Parathyroid adenoma (tissue), 2 donors: ENCODE data around the gene RRP8.

Source experiments
- H2AFZ ChIP-seq: fragments of 300-600 bp; sonication (generic); one replicate; pipeline ENCODE4 v1.7.0; 2017; ENCODE audit warnings: antibody characterized with exemption, mild to moderate bottlenecking
- H3K27ac ChIP-seq: fragments of 300-600 bp; sonication (generic); one replicate; pipeline ENCODE4 v1.7.0; 2017
- H3K27me3 ChIP-seq: fragments of 300-600 bp; sonication (generic); one replicate; pipeline ENCODE4 v1.7.0; 2017; ENCODE audit warnings: low read length; ENCODE audit not compliant: control insufficient read depth, insufficient read depth
- H3K36me3 ChIP-seq: fragments of 300-600 bp; sonication (generic); one replicate; pipeline ENCODE4 v1.7.0; 2017; ENCODE audit warnings: low read length; ENCODE audit not compliant: control insufficient read depth, insufficient read depth
- H3K4me1 ChIP-seq: fragments of 300-600 bp; sonication (generic); one replicate; pipeline ENCODE4 v1.7.0; 2017; ENCODE audit warnings: control low read depth
- H3K4me2 ChIP-seq: fragments of 300-600 bp; sonication (generic); one replicate; pipeline ENCODE4 v1.7.0; 2017; ENCODE audit warnings: low read length
- H3K4me3 ChIP-seq: fragments of 300-600 bp; sonication (generic); one replicate; pipeline ENCODE4 v1.7.0; 2017; ENCODE audit warnings: low read depth, low read length
- H3K79me2 ChIP-seq: fragments of 300-600 bp; sonication (generic); one replicate; pipeline ENCODE4 v1.7.0; 2017; ENCODE audit warnings: control low read depth
- H3K9ac ChIP-seq: fragments of 300-600 bp; sonication (generic); one replicate; pipeline ENCODE4 v1.7.0; 2017; ENCODE audit warnings: mild to moderate bottlenecking
- H3K9me3 ChIP-seq: fragments of 300-600 bp; sonication (generic); one replicate; pipeline ENCODE4 v1.7.0; 2017; ENCODE audit warnings: low read length; ENCODE audit not compliant: control insufficient read depth
- CTCF ChIP-seq: fragments of 300-600 bp; sonication (generic); IDR thresholded peaks from one replicate; pipeline ENCODE4 v1.7.0; 2017; ENCODE audit warnings: antibody characterized with exemption, mild to moderate bottlenecking
- donor health status: primary hyperparathyroidism.

RRP8 gene

GRCh38 chr11:6545917-6546605 lies 57.4 kb downstream of the RRP8 start:
- no peak for TF ChIP-seq CTCF
- Histone ChIP-seq H3K4me2 (no peak overlapping the region), H3K9ac (no peak overlapping the region), H2AFZ (no peak overlapping the region), H3K27me3 (no peaks in the 10 kb centered on the region), H3K27ac (no peak overlapping the region), H3K79me2 (no peaks in the 10 kb centered on the region), H3K9me3 (no peaks in the 10 kb centered on the region), H3K36me3 (no peaks in the 10 kb centered on the region), H3K4me3 (no peak overlapping the region), H3K4me1 (no peaks in the 10 kb centered on the region)
